ENCODE measurements around the gene ERICH2. TPM values are rescaled to one million over a fixed set of nuclear protein-coding genes. Genes with fewer than 3 reads are reported as not detected.

The ERICH2 gene
- total RNA-seq, 2 donors from 2014 or later: 9.6 to 18.3 TPM

DNA sequence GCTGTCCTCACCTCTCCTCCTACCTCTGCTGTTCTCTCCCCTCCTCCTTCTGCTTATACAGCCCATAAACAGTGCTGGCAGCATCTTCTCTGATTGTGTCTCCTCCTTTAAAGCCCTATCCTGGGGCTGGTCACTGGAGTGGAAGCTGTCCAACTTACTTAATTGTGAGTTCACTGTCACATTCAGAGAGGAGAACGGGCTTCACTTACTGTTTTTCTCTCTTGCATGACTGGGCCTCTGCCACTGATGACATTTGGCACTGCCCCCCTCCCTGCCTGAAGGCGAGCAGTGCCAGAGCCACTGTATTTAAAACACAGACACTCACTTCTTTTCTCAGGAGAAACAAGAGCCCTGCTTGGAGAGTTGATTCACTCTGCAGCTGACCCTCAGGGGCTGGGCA lies 58.9 kb downstream of the ERICH2 start:
- Mint-ChIP-seq H3K36me3 (ENCODE audit: low read depth) (peaks cover 30% of the 10 kb centered on the region), H3K4me1 (peaks cover 2% of the 10 kb centered on the region), H3K27ac (no peak overlapping the region), H3K9me3 (no peaks in the 10 kb centered on the region), H3K4me3 (no peak overlapping the region), H3K27me3 (ENCODE audit: insufficient read depth) (peaks cover 20% of the 10 kb centered on the region)
- Histone ChIP-seq H3K4me1 (ENCODE audit: control insufficient read depth, insufficient read depth, low read length) (no peaks in the 10 kb centered on the region), H3K27me3 (ENCODE audit: control insufficient read depth, insufficient read depth, low read length, poor library complexity, severe bottlenecking) (peaks cover 8% of the 10 kb centered on the region), H3K36me3 (ENCODE audit: control insufficient read depth, insufficient read depth, low read length) (peaks cover 7% of the 10 kb centered on the region), H3K4me3 (ENCODE audit: low read length) (no peak overlapping the region), H3K9me3 (ENCODE audit: control insufficient read depth, low read length) (no peaks in the 10 kb centered on the region), H3K9ac (ENCODE audit: extremely low read depth, low read length, poor library complexity, severe bottlenecking) (no peak overlapping the region), H3K27ac (ENCODE audit: low read depth, low read length) (no peak overlapping the region)
- no peak for DNase-seq
- 83 to 100% methylated on average over 2 of the region's 2 CpGs for WGBS, 2 experiments (ENCODE audit: insufficient coverage in 1 of 2, insufficient read length in 1 of 2)
- no peak for TF ChIP-seq CTCF (conservative IDR thresholded peaks at IDR 0.05)

DNA sequence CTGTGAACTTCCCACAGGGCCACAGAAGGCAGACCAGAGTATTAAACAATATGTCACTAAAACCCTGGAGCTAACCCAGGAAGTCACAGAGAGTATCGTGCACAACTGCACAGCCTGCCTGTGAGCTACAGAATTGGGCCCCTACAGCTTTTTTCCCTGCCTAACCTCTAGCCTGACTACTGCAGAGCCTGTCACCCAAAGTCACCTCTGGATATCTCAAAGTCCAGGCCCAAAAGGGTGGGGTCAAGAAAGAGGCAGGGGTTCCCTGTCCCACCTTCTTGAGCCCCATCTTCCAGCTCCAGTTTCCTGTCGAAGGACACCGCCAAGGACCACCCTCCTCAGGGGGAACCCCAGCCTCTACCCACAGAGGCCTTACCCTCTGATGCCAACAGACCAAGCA lies 60.0 kb downstream of the ERICH2 start:
- 95 to 100% methylated on average over 1 to 3 of the region's 3 CpGs for WGBS, 2 experiments (ENCODE audit: insufficient coverage in 1 of 2, insufficient read length in 1 of 2)
- H3K27me3 Mint-ChIP-seq (ENCODE audit: insufficient read depth): peaks cover 9% of the 10 kb centered on the region
- H3K4me3 ChIP-seq (ENCODE audit: low read length): no peak overlapping the region
- H3K9ac ChIP-seq (ENCODE audit: extremely low read depth, low read length, poor library complexity, severe bottlenecking): no peak overlapping the region
- H3K4me1 Mint-ChIP-seq: no peaks in the 10 kb centered on the region
- no peaks in the 10 kb centered on the region for H3K4me1 ChIP-seq (ENCODE audit: control insufficient read depth, insufficient read depth, low read length)
- H3K4me3 Mint-ChIP-seq: no peak overlapping the region
- no peak overlapping the region for H3K27ac ChIP-seq (ENCODE audit: low read depth, low read length)
- peaks cover 7% of the 10 kb centered on the region for H3K36me3 ChIP-seq (ENCODE audit: control insufficient read depth, insufficient read depth, low read length)
- no peaks in the 10 kb centered on the region for H3K9me3 ChIP-seq (ENCODE audit: control insufficient read depth, low read length)
- no peak for TF ChIP-seq CTCF (conservative IDR thresholded peaks at IDR 0.05)
- peaks cover 27% of the 10 kb centered on the region for H3K36me3 Mint-ChIP-seq (ENCODE audit: low read depth)
- no peak for DNase-seq
- H3K27ac Mint-ChIP-seq: no peak overlapping the region
- no peaks in the 10 kb centered on the region for H3K9me3 Mint-ChIP-seq
- H3K27me3 ChIP-seq (ENCODE audit: control insufficient read depth, insufficient read depth, low read length, poor library complexity, severe bottlenecking): no peaks in the 10 kb centered on the region

GRCh38 chr2:170831115-170831514 lies 60.9 kb downstream of the ERICH2 start:
- Mint-ChIP-seq H3K27me3 (ENCODE audit: insufficient read depth) (peaks cover 4% of the 10 kb centered on the region), H3K36me3 (ENCODE audit: low read depth) (peaks cover 30% of the 10 kb centered on the region), H3K4me1 (no peaks in the 10 kb centered on the region), H3K9me3 (no peaks in the 10 kb centered on the region), H3K4me3 (no peak overlapping the region), H3K27ac (no peak overlapping the region)
- no peaks in the 10 kb centered on the region for H3K4me1 ChIP-seq (ENCODE audit: control insufficient read depth, insufficient read depth, low read length)
- 91 to 95% methylated on average over 4 of the region's 4 CpGs for WGBS, 2 experiments (ENCODE audit: insufficient coverage in 1 of 2, insufficient read length in 1 of 2)
- H3K27me3 ChIP-seq (ENCODE audit: control insufficient read depth, insufficient read depth, low read length, poor library complexity, severe bottlenecking): no peaks in the 10 kb centered on the region
- H3K36me3 ChIP-seq (ENCODE audit: control insufficient read depth, insufficient read depth, low read length): peaks cover 8% of the 10 kb centered on the region
- H3K9me3 ChIP-seq (ENCODE audit: control insufficient read depth, low read length): no peaks in the 10 kb centered on the region
- no peak overlapping the region for H3K4me3 ChIP-seq (ENCODE audit: low read length)
- no peak overlapping the region for H3K9ac ChIP-seq (ENCODE audit: extremely low read depth, low read length, poor library complexity, severe bottlenecking)
- DNase-seq: no peak
- no peak for TF ChIP-seq CTCF (conservative IDR thresholded peaks at IDR 0.05)
- H3K27ac ChIP-seq (ENCODE audit: low read depth, low read length): no peak overlapping the region

Measured in endodermal cell (in vitro differentiated cells).